Measurements from ENCODE around the gene ADGRB3. TPM values are rescaled to one million over a fixed set of nuclear protein-coding genes. Genes with fewer than 3 reads are reported as not detected.
"Not testable (repeated sequence)": the region's sequence is repeated elsewhere in the genome, so short reads cannot be mapped to it uniquely, and the experiment has no call there.

Gene ADGRB3
- total RNA-seq, 2 donors from 2014 or later = 1.3 to 2.4 TPM

- H3K27ac ChIP-seq = no peak overlapping the region
- no peak overlapping the region for H3K4me3 ChIP-seq
- DNase-seq (ENCODE audit: low spot score) = no peak
- H3K36me3 ChIP-seq = no peaks in the 10 kb centered on the region
- no peaks in the 10 kb centered on the region for H3K4me1 ChIP-seq
- no peaks in the 10 kb centered on the region for H3K9me3 ChIP-seq
- no peaks in the 10 kb centered on the region for H3K27me3 ChIP-seq
- peak; percentile 22 to 62 for TF ChIP-seq CTCF (IDR thresholded peaks at IDR 0.05)
Measured at GRCh38 chr6:68876792-68877493, 241.9 kb downstream of the ADGRB3 start.

- no peaks in the 10 kb centered on the region for H3K27me3 ChIP-seq
- no peak for DNase-seq (ENCODE audit: low spot score)
- no peaks in the 10 kb centered on the region for H3K4me1 ChIP-seq
- H3K4me3 ChIP-seq = no peak overlapping the region
- H3K36me3 ChIP-seq = no peaks in the 10 kb centered on the region
- H3K27ac ChIP-seq = no peak overlapping the region
- no peak for TF ChIP-seq CTCF (IDR thresholded peaks at IDR 0.05)
- no peaks in the 10 kb centered on the region for H3K9me3 ChIP-seq
Measured at GRCh38 chr6:68880050-68880813, 245.2 kb downstream of the ADGRB3 start.

- not testable (repeated sequence) for DNase-seq (ENCODE audit: low spot score); H3K4me3 ChIP-seq; H3K27ac ChIP-seq; H3K4me1 ChIP-seq; H3K36me3 ChIP-seq; H3K9me3 ChIP-seq; H3K27me3 ChIP-seq
Measured at GRCh38 chr6:68883325-68883724, 248.2 kb downstream of the ADGRB3 start.

- Histone ChIP-seq H3K9me3 (no peaks in the 10 kb centered on the region), H3K27me3 (no peaks in the 10 kb centered on the region)
Measured at GRCh38 chr6:68891419-68891818, 256.3 kb downstream of the ADGRB3 start.

GRCh38 chr6:68892452-68892851 lies 257.4 kb downstream of the ADGRB3 start:
- no peaks in the 10 kb centered on the region for H3K36me3 ChIP-seq
- no peak for TF ChIP-seq CTCF (IDR thresholded peaks at IDR 0.05)
- H3K27ac ChIP-seq = no peak overlapping the region
- H3K4me3 ChIP-seq = no peak overlapping the region
- no peaks in the 10 kb centered on the region for H3K4me1 ChIP-seq
- H3K9me3 ChIP-seq = no peaks in the 10 kb centered on the region
- no peaks in the 10 kb centered on the region for H3K27me3 ChIP-seq
- no peak for DNase-seq (ENCODE audit: low spot score)

More at GRCh38 chr6:68891419-68891818, 256.3 kb downstream of the ADGRB3 start:
- no peaks in the 10 kb centered on the region for H3K4me1 ChIP-seq
- no peak overlapping the region for H3K4me3 ChIP-seq
- no peaks in the 10 kb centered on the region for H3K36me3 ChIP-seq
- DNase-seq (ENCODE audit: low spot score) = no peak
- H3K27ac ChIP-seq = no peak overlapping the region
- TF ChIP-seq CTCF (IDR thresholded peaks at IDR 0.05) = no peak

GRCh38 chr6:68895929-68896328 lies 260.8 kb downstream of the ADGRB3 start:
- no peak for TF ChIP-seq CTCF (IDR thresholded peaks at IDR 0.05)
- Histone ChIP-seq H3K27me3 (no peaks in the 10 kb centered on the region), H3K4me1 (no peaks in the 10 kb centered on the region), H3K4me3 (no peak overlapping the region), H3K36me3 (no peaks in the 10 kb centered on the region), H3K9me3 (no peaks in the 10 kb centered on the region), H3K27ac (no peak overlapping the region)
- DNase-seq (ENCODE audit: low spot score) = no peak
